PC-9 (cell line): ENCODE measurements around the gene PRSS33. TPM values are rescaled to one million over a fixed set of nuclear protein-coding genes. Genes with fewer than 3 reads are reported as not detected.
A peak's percentile ranks its signal among the peaks of the same experiment; 100 is the strongest.

ENCODE experiments used
- BruUV-seq: library from RNA; stranded (reverse); fragments of 400-500 nt; replicated peaks from 2 replicates; lab custom pipeline; 2021; lab: Mats Ljungman, UMichigan
- CTCF ChIA-PET: fragments of 300-600 bp; sonication (Branson Sonifier 250); formaldehyde crosslinking; loops from one replicate; lab custom pipeline; 2022; ENCODE audit warnings: antibody characterized with exemption; lab: Charles Lee
- POLR2A ChIA-PET: fragments of 300-600 bp; sonication (Branson Sonifier 250); formaldehyde crosslinking; loops from one replicate; lab custom pipeline; 2022; ENCODE audit warnings: antibody characterized with exemption; ENCODE audit not compliant: unreplicated experiment; lab: Charles Lee
- DNase-seq, 2 experiments: peaks; one replicate each; pipeline versions ENCODE4 v3.0.0 to v3.0.0-alpha.2; 2015 to 2022; ENCODE audit warnings: mixed read lengths in 1 of 2
- H2AFZ ChIP-seq: fragments of 200-600 bp; sonication (generic); 2 replicates; pipeline ENCODE4 v1.8.1; 2017; ENCODE audit warnings: antibody characterized with exemption
- H3F3A ChIP-seq: fragments of 200-600 bp; sonication (generic); 2 replicates; pipeline ENCODE4 v1.8.1; 2017; ENCODE audit warnings: antibody characterized with exemption, mild to moderate bottlenecking, low read depth; ENCODE audit not compliant: insufficient read depth
- H3K27ac ChIP-seq: fragments of 200-600 bp; sonication (generic); 2 replicates; pipeline ENCODE4 v1.6.1; 2016; ENCODE audit warnings: mixed run types
- H3K27me3 ChIP-seq: fragments of 200-600 bp; sonication (generic); 2 replicates; pipeline ENCODE4 v1.6.1; 2016; ENCODE audit warnings: low read depth, mixed run types; ENCODE audit not compliant: insufficient read depth
- H3K36me3 ChIP-seq: fragments of 200-600 bp; sonication (generic); 2 replicates; pipeline ENCODE4 v1.6.1; 2016; ENCODE audit warnings: low read depth, mixed run types
- H3K4me1 ChIP-seq: fragments of 200-600 bp; sonication (generic); replicated peaks from 2 replicates; pipeline ENCODE4 v1.6.1; 2016; ENCODE audit warnings: mixed run types; ENCODE audit not compliant: insufficient read depth
- H3K4me2 ChIP-seq: fragments of 200-600 bp; sonication (generic); 2 replicates; pipeline ENCODE4 v1.6.1; 2017; ENCODE audit warnings: mixed run types
- H3K4me3 ChIP-seq: fragments of 200-600 bp; sonication (generic); 2 replicates; pipeline ENCODE4 v1.6.1; 2016; ENCODE audit warnings: mixed run types
- H3K79me2 ChIP-seq: fragments of 200-600 bp; sonication (generic); 2 replicates; pipeline ENCODE4 v1.6.1; 2017; ENCODE audit warnings: low read depth, mixed run types
- H3K9me2 ChIP-seq: fragments of 200-600 bp; sonication (generic); 2 replicates; pipeline ENCODE4 v1.8.1; 2017; ENCODE audit warnings: mild to moderate bottlenecking; ENCODE audit not compliant: insufficient read depth
- H3K9me3 ChIP-seq: fragments of 200-600 bp; sonication (generic); 2 replicates; pipeline ENCODE4 v1.8.1; 2016; ENCODE audit warnings: low read depth; ENCODE audit not compliant: insufficient read depth
- H4K20me1 ChIP-seq: fragments of 200-600 bp; sonication (generic); 2 replicates; pipeline ENCODE4 v1.8.1; 2017; ENCODE audit not compliant: insufficient read depth
- EZH2 ChIP-seq: fragments of 200-600 bp; sonication (generic); IDR thresholded peaks from 2 replicates; pipeline ENCODE4 v1.8.0; 2017; ENCODE audit warnings: antibody characterized with exemption, low read depth
- intact Hi-C: fragments of 100-400 bp; cut with micrococcal nuclease; formaldehyde crosslinking; loops from one replicate; pipeline ENCODE4 v1.10.0; 2022; ENCODE audit not compliant: unreplicated experiment
- total RNA-seq: library from RNA; stranded (reverse); gene quantifications from 2 replicates; pipeline ENCODE4 v1.2.3, GENCODE V29; 2021
- TF ChIP-seq, protein P1 (sequence below): fragments of 200-600 bp; sonication (generic); conservative IDR thresholded peaks from 2 replicates; pipeline ENCODE4 v1.6.1; 2017; ENCODE audit warnings: mixed run types, antibody characterized with exemption, mild to moderate bottlenecking, moderate library complexity

PRSS33 gene
- total RNA-seq, 1 experiment from 2014 or later: 0.33 TPM

DNA sequence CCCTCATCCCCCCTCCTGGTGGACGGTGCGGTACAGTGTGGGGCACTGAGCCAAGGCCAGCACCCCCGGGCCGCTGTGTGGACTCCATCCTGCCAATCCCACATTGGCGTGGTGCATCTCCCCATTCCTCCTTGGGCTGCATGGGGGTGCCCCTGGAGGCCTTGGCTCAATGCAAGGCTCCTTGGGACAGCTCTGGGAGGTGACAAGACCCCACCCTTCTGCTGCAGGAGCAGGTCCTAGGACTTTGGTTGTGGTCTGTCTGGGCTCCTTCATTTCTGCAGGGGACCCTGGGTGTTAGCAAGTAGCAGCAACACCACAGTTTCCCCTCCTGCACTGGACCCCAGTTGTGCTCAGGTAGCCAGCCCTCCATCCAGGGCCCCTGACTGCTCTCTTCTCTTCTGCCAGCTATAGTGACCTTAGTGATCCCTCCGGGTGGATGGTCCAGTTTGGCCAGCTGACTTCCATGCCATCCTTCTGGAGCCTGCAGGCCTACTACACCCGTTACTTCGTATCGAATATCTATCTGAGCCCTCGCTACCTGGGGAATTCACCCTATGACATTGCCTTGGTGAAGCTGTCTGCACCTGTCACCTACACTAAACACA lies 31.0 kb upstream of the PRSS33 start:
- H3K4me1 ChIP-seq: peaks cover 23% of the 10 kb centered on the region
- H3F3A ChIP-seq: peaks cover 23% of the 10 kb centered on the region; the same call in 1 of the 2 replicates
- peaks cover 22% of the 10 kb centered on the region for H3K79me2 ChIP-seq
- ChIA-PET CTCF (no interaction called here), POLR2A (no interaction called here)
- DNase-seq: no peak
- no peak overlapping the region for H3K27ac ChIP-seq
- H3K9me3 ChIP-seq: no peaks in the 10 kb centered on the region
- no peaks in the 10 kb centered on the region for H3K36me3 ChIP-seq
- H3K4me2 ChIP-seq: peak overlapping the region; percentile 93
- no peak overlapping the region; the same call in 1 of the 2 replicates for H3K4me3 ChIP-seq
- intact Hi-C loops: loop anchor here (5.0 kb wide), 2 partner anchors 39 to 41 kb away; partner anchors contain the start of genes ELOB and PRSS22
- BruUV-seq: no TSS peak
- no peaks in the 10 kb centered on the region for H3K9me2 ChIP-seq
- no peaks in the 10 kb centered on the region for H3K27me3 ChIP-seq
- no peaks in the 10 kb centered on the region for H4K20me1 ChIP-seq
- TF ChIP-seq, protein P1, sequence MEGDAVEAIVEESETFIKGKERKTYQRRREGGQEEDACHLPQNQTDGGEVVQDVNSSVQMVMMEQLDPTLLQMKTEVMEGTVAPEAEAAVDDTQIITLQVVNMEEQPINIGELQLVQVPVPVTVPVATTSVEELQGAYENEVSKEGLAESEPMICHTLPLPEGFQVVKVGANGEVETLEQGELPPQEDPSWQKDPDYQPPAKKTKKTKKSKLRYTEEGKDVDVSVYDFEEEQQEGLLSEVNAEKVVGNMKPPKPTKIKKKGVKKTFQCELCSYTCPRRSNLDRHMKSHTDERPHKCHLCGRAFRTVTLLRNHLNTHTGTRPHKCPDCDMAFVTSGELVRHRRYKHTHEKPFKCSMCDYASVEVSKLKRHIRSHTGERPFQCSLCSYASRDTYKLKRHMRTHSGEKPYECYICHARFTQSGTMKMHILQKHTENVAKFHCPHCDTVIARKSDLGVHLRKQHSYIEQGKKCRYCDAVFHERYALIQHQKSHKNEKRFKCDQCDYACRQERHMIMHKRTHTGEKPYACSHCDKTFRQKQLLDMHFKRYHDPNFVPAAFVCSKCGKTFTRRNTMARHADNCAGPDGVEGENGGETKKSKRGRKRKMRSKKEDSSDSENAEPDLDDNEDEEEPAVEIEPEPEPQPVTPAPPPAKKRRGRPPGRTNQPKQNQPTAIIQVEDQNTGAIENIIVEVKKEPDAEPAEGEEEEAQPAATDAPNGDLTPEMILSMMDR: no peak
- no peak for TF ChIP-seq EZH2
- no peak overlapping the region for H2AFZ ChIP-seq

DNA sequence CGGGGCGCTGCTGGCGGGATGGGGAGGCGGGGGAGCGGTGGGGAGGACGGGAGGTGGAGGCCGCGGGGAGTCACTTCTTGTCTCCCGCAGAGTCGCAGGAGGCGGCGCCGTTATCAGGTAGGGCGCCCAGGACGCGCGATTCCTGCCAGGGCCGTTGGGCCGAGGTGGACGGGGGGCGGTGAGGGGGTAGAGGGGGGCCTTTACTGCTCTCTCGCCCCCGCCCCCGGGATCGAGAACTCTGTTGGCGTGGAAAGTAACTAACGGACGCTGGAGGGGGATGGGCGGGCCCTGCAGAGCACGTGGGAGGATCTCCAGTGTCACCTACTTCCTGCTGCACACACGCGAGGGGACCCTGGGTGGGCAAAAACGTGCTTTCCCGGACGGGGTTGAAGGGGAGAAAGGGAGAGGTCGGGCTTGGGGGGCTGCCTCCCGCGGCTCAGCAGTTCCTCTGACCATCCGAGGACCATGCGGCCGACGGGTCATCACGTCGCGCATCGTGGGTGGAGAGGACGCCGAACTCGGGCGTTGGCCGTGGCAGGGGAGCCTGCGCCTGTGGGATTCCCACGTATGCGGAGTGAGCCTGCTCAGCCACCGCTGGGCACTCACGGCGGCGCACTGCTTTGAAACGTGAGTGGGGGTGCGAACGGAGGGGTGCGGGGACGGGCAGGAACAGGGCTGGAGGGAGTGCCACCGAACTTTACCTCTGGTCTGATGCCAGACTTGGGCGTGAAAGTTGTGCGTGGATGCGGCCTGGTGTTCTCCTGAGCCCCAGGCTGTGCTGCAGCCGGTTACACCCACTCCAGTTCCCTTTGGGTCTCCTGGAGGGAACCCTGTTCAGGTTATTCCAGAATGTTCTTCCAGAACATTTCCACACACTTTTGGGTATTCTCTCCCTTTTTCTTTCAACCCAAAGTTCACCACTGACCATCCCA lies 30.2 kb upstream of the PRSS33 start:
- peak overlapping the region; percentile 93 for H3K4me2 ChIP-seq
- H3K27me3 ChIP-seq: no peaks in the 10 kb centered on the region
- H3K36me3 ChIP-seq: no peaks in the 10 kb centered on the region
- intact Hi-C loops: loop anchor here (1.0 to 5.0 kb wide), 3 partner anchors 40 to 51 kb away; partner anchors contain the start of genes ELOB and PRSS22
- TF ChIP-seq, protein P1: peak; percentile 10; the same call in 1 of the 2 replicates
- TF ChIP-seq EZH2: no peak
- POLR2A ChIA-PET: interaction anchor here (0.7 kb wide), 1 partner anchor 19 kb away, joined by 6 read pairs; no protein-coding TSS in a partner anchor
- no peaks in the 10 kb centered on the region for H3K9me3 ChIP-seq
- peaks cover 22% of the 10 kb centered on the region for H3K79me2 ChIP-seq
- BruUV-seq: TSS peak; percentile 19
- H2AFZ ChIP-seq: peak overlapping the region; percentile 77
- peaks cover 23% of the 10 kb centered on the region for H3K4me1 ChIP-seq
- CTCF ChIA-PET: interaction anchor here (0.7 kb wide), 1 partner anchor 24 kb away, joined by 7 read pairs; no protein-coding TSS in a partner anchor
- H3K9me2 ChIP-seq: no peaks in the 10 kb centered on the region
- no peak overlapping the region for H3K27ac ChIP-seq
- H3K4me3 ChIP-seq: peak overlapping the region; percentile 81
- H3F3A ChIP-seq: peaks cover 23% of the 10 kb centered on the region; the same call in 1 of the 2 replicates
- DNase-seq: no peak
- no peaks in the 10 kb centered on the region for H4K20me1 ChIP-seq

DNA sequence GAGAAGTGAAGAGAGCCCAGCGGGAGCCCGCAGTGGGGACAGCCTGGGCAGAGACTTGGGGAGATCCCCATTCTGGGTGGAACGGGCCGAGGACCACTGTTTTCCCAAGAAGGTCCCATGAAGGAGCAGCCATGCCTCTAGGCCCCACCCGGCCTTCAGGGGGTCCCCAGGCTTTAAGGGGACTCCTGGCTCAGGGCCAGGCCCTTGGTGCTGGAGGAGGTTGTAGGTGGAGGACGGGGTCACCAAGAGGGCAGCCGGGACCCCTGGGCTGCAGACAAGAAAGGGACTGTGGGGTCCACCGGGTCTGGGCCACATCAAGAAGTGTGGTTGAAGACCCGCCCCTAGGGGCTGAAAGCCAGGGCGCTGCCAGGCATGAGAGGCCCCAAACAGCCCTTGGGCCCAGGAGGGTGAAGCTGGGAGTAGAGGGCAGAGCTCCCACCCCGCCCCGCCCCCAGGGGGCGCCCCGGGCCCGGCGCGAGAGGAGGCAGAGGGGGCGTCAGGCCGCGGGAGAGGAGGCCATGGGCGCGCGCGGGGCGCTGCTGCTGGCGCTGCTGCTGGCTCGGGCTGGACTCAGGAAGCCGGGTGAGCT lies 29.5 kb upstream of the PRSS33 start, which contains the start of gene PRSS21:
Gene PRSS21 (plus strand): TSS at position 487 of the 589 bp plus-strand sequence. CDS start 32 bp downstream, at position 519.
- no peaks in the 10 kb centered on the region for H3K27me3 ChIP-seq
- peak within 1 kb of the TSS; percentile 81 for H3K4me3 ChIP-seq
- no peaks in the 10 kb centered on the region for H3K36me3 ChIP-seq
- no peaks in the 10 kb centered on the region for H4K20me1 ChIP-seq
- peak within 1 kb of the TSS; percentile 77 for H2AFZ ChIP-seq
- H3F3A ChIP-seq: peaks cover 23% of the 10 kb centered on the region; the same call in 1 of the 2 replicates
- CTCF ChIA-PET: interaction anchor here (0.6 to 0.7 kb wide), 2 partner anchors 23 to 58 kb away, joined by 3 to 7 read pairs; no protein-coding TSS in a partner anchor
- no peak for TF ChIP-seq EZH2
- TF ChIP-seq, protein P1: peak; percentile 73
- no peaks in the 10 kb centered on the region for H3K9me2 ChIP-seq
- peaks cover 22% of the 10 kb centered on the region for H3K79me2 ChIP-seq
- H3K4me1 ChIP-seq: peaks cover 28% of the 10 kb centered on the region
- no peaks in the 10 kb centered on the region for H3K9me3 ChIP-seq
- H3K27ac ChIP-seq: no peak within 1 kb of the TSS
- BruUV-seq: no TSS peak
- POLR2A ChIA-PET: interaction anchor here (0.6 to 0.7 kb wide), 2 partner anchors 20 to 289 kb away, joined by 6 to 16 read pairs; no protein-coding TSS in a partner anchor
- intact Hi-C loops: loop anchor here (1.0 to 5.0 kb wide), 3 partner anchors 40 to 51 kb away; partner anchors contain the start of genes ELOB and PRSS22
- peak within 1 kb of the TSS; percentile 93 for H3K4me2 ChIP-seq
- peak; percentile 38 to 75 for DNase-seq
